Left ventricle myocardium inferior (tissue), 1 donor: Measurements from ENCODE around the gene DOK4. TPM values are rescaled to one million over a fixed set of nuclear protein-coding genes. Genes with fewer than 3 reads are reported as not detected.
"Not testable (repeated sequence)": the region's sequence is repeated elsewhere in the genome, so short reads cannot be mapped to it uniquely, and the experiment has no call there.

Experiments used
- DNase-seq: peaks from one replicate; pipeline ENCODE4 v3.0.0-alpha.2; 2020
- H3K27ac ChIP-seq: fragments of 200-600 bp; replicated peaks from 2 replicates; pipeline ENCODE4 v1.8.0; 2021
- H3K27me3 ChIP-seq: fragments of 200-600 bp; 2 replicates; pipeline ENCODE4 v1.8.0; 2021; ENCODE audit warnings: low read depth
- H3K36me3 ChIP-seq: fragments of 200-600 bp; 2 replicates; pipeline ENCODE4 v1.8.0; 2021
- H3K4me1 ChIP-seq: fragments of 200-600 bp; 2 replicates; pipeline ENCODE4 v1.8.0; 2021
- H3K4me3 ChIP-seq: fragments of 200-600 bp; 2 replicates; pipeline ENCODE4 v1.8.0; 2021; ENCODE audit warnings: mild to moderate bottlenecking, moderate library complexity
- H3K9me3 ChIP-seq: fragments of 200-600 bp; replicated peaks from 2 replicates; pipeline ENCODE4 v1.8.0; 2021
- intact Hi-C: fragments of 100-400 bp; cut with micrococcal nuclease; formaldehyde crosslinking; loops from one replicate; pipeline ENCODE4 v1.11.0; 2022
- total RNA-seq: library from RNA; stranded (reverse); fragmentation: NEBNext Ultra II Directional; extraction: Animal tissue kit (Norgen Biotek cat#: 25700); gene quantifications from one replicate; pipeline ENCODE4 v1.2.1, GENCODE V29; 2021
- TF ChIP-seq, protein P1 (sequence below): fragments of 200-600 bp; IDR thresholded peaks from 2 replicates; pipeline ENCODE4 v1.8.0; 2021; ENCODE audit warnings: antibody characterized with exemption, mild to moderate bottlenecking, borderline replicate concordance
- donor health status: DM: no; HTN: yes; CAD: no; lungs with severe emphysema.

DOK4 gene
- total RNA-seq, 1 donor from 2014 or later, result 10.0 TPM

DNA sequence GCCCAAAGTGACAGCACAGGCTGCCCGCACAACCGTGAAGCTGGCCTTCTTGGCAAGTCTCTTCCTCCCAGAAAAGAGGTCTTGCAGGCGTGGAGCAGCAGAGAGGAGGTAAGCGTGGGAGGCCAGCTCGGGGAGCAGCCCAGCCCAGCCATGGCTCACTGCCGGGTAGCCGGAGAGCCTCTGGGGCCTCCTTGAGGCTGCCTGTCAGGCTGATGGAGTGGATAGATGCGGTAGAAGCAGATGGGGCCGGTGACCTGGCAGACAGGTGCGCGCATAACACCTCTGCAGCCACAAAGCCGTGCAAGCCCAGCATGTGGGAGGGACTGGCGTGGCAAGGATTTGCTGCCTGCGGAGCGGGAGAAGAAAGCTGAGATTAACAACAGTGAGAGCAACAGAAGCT, 17.1 kb upstream of the DOK4 start:
- no peak for DNase-seq
- Histone ChIP-seq H3K27ac (no peak overlapping the region), H3K9me3 (no peaks in the 10 kb centered on the region), H3K36me3 (no peaks in the 10 kb centered on the region), H3K4me3 (no peak overlapping the region), H3K27me3 (no peaks in the 10 kb centered on the region), H3K4me1 (no peaks in the 10 kb centered on the region)
- TF ChIP-seq, protein P1, sequence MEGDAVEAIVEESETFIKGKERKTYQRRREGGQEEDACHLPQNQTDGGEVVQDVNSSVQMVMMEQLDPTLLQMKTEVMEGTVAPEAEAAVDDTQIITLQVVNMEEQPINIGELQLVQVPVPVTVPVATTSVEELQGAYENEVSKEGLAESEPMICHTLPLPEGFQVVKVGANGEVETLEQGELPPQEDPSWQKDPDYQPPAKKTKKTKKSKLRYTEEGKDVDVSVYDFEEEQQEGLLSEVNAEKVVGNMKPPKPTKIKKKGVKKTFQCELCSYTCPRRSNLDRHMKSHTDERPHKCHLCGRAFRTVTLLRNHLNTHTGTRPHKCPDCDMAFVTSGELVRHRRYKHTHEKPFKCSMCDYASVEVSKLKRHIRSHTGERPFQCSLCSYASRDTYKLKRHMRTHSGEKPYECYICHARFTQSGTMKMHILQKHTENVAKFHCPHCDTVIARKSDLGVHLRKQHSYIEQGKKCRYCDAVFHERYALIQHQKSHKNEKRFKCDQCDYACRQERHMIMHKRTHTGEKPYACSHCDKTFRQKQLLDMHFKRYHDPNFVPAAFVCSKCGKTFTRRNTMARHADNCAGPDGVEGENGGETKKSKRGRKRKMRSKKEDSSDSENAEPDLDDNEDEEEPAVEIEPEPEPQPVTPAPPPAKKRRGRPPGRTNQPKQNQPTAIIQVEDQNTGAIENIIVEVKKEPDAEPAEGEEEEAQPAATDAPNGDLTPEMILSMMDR, result no peak
- intact Hi-C loops, result no loop called here

- Histone ChIP-seq H3K4me1 (no peaks in the 10 kb centered on the region), H3K36me3 (no peaks in the 10 kb centered on the region), H3K4me3 (no peak overlapping the region), H3K27me3 (no peaks in the 10 kb centered on the region), H3K9me3 (no peaks in the 10 kb centered on the region), H3K27ac (no peak overlapping the region)
- TF ChIP-seq, protein P1, result no peak
- no peak for DNase-seq
- intact Hi-C loops, result no loop called here
Observed at GRCh38 chr16:57502048-57502775, 15.9 kb upstream of the DOK4 start.

- intact Hi-C loops, result no loop called here
- Histone ChIP-seq H3K27ac (no peak overlapping the region), H3K27me3 (no peaks in the 10 kb centered on the region), H3K4me3 (no peak overlapping the region), H3K4me1 (no peaks in the 10 kb centered on the region), H3K9me3 (no peaks in the 10 kb centered on the region), H3K36me3 (no peaks in the 10 kb centered on the region)
- no peak for DNase-seq
- TF ChIP-seq, protein P1, result no peak
Observed at GRCh38 chr16:57501492-57501891, 15.2 kb upstream of the DOK4 start.

DNA sequence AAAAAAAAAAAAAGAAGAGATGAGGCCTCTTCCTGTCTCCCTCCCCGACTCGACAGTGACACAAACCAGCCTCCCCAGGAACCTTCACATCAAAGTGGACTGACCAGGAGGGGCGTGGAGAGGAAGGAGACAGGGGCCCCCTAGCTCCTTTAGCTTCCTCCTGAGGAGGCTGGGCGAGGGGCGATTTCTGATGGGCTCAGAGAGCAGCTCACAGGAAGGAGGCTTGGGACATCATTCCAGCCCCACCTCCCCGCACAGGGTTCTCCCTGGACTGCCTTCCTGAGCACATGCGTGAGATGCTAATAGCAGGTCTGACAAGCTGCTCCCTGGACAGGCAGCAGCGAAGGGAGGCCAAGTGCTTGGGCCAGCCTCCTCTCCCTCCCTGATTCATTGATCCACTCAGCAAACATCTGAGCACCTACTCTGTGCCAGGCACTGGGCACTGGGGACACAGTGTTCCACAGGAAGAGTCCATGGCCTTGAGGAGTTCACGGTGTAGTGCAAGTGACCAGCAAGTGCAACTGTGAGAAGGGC, 14.4 kb upstream of the DOK4 start:
- intact Hi-C loops, result no loop called here
- TF ChIP-seq, protein P1, result no peak
- Histone ChIP-seq H3K4me1 (no peaks in the 10 kb centered on the region), H3K27ac (no peak overlapping the region), H3K36me3 (no peaks in the 10 kb centered on the region), H3K9me3 (no peaks in the 10 kb centered on the region), H3K4me3 (no peak overlapping the region), H3K27me3 (no peaks in the 10 kb centered on the region)
- peak; percentile 8 for DNase-seq

DNA sequence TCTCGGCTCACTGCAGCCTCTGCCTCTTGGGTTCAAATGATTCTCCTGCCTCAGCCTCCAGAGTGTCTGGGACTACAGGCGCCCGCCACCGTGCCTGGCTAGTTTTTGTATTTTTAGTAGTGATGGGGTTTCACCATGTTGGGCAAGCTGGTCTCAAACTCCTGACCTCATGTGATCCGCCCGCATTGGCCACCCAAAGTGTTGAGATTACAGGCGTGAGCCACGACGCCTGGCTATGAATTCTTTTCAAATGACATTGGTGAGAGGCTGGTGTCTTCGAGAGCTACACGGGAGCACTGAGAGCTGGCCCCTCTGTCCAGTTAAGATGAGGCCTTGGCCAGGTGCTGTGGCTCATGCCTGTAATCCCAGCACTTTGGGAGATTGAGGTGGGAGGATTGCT, 13.6 kb upstream of the DOK4 start:
- intact Hi-C loops, H3K9me3 ChIP-seq: not testable (repeated sequence)
- DNase-seq, result peak; percentile 7

DNA sequence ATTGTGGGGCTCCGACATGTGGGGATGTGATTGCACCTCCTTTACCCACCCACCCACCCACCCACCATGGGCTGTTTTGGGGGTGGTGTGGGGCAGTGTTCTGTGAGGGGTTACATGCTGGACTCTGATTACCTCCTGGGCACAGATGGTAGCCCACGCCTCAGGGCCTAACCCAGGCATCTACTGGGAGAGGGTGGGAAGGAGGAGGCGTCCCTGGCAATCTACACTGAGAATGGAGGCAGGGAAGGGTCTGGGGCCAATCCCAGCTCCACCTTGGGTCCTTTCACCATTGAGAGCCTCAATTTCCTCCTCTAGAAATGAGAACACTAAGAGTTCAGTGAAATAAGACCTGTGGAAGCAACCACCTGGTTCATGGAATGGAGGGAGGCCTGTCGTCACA, 11.7 kb upstream of the DOK4 start:
- intact Hi-C loops, result no loop called here
- no peaks in the 10 kb centered on the region for H3K9me3 ChIP-seq
- no peaks in the 10 kb centered on the region for H3K4me1 ChIP-seq
- H3K27ac ChIP-seq, result no peak overlapping the region
- TF ChIP-seq, protein P1, result no peak
- no peaks in the 10 kb centered on the region for H3K36me3 ChIP-seq
- H3K4me3 ChIP-seq, result no peak overlapping the region
- DNase-seq, result no peak
- no peaks in the 10 kb centered on the region for H3K27me3 ChIP-seq

More for the DNA sequence above, 13.6 kb upstream of the DOK4 start:
- H3K36me3 ChIP-seq, H3K4me1 ChIP-seq, H3K4me3 ChIP-seq, H3K27ac ChIP-seq, H3K27me3 ChIP-seq: not testable (repeated sequence)
